HG03460 (cell line): ENCODE results near the gene SMIM12.
A peak's percentile ranks its signal among the peaks of the same experiment; 100 is the strongest.

Experiments used
- ATAC-seq: cut with Tn5 transposase; IDR thresholded peaks from one replicate; pipeline ENCODE4 v1.9.1; 2021; ENCODE audit not compliant: unreplicated experiment

SMIM12 gene

DNA sequence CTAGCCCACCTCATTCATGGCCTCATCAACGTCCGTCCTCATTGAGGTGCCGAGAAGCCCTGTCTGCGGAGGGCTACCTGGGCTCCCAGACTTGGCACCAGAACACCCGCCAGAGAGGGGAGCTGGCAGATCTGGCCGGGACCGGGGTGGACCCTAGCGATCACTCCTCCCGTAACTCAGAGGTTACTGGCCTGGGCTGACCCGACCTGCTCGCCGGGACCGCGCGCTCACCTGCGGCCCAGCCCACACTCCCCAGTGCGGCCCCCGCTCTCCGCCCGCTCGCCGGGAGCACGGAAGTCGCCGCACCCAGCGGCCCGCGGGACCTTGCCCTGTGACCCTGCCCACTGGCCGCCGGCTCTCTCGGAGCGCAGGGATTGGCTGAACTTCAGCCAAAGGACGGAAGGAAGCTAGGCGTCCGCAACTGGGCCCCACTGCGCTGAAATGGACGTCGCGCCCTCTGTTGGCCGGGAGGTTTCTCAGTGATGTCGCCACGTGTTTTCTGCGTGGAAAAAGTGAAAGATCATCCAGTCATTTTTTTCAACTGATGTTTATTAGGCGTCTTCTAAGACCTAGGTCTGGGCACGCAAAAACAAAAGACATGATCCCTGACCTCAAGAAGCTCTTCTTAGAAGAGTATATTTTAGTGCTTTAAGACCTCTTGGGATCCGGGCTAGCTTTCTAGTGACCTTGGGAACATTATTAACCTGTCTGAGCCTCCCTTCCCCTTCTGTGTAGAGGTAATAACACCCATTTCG is at the start of gene SMIM12:
SMIM12 (minus strand) TSS at position 304 of the 755 bp plus-strand sequence. CDS start 3,772 bp downstream, outside the sequence.
- ATAC-seq = peak; percentile 95

DNA sequence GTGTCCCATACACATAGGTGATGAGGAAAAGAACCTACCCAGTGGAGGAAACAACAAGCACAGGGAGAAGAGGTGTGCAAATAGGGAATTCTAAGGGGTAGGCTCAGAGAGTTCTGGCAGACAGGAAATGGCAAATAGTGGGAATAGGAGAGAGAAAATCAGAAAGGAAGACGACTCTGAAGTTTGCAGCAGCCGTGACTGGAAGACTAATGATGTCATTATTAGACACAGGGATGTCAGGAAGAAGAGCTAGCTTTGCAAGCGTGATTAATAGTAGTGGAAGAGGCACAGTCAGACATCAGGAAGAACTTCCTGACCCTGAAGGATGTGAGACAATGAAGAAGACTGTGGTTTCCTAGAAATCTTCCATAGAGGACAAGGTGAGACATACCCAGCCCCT is 48.8 kb upstream of the SMIM12 start:
- no peak for ATAC-seq

DNA sequence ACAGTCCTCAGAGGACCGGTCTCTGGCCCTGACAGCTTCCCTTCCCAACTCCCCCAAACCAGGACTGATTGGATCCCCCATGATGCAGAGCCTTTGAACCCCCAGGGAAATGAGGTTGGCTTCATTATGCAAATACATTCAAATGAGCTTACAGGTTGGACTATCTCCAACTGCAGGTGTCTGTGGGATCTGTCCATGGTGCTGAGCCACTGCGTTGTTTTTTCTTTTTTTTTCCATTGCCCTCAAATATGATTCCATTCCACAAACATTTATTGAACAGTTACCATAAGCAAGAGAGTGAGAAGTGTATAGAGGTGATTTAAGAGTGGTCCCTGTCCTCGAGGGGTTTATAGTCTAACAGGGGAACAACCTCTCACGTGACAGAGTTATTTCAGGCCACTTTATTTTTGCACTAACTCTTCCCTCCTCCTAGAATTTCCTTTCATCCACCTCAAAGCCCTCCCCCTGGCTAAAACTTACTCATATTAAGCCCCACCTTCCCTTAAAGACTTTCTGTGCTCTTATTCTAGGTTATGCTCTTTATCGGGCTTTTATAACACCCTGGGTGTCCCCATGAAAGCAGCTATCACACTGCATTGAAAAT is 48.0 kb upstream of the SMIM12 start:
- no peak for ATAC-seq

- no peak for ATAC-seq
Observed at GRCh38 chr1:34906756-34907155, 47.2 kb upstream of the SMIM12 start.

GRCh38 chr1:34906222-34906621 is 46.7 kb upstream of the SMIM12 start:
- no peak for ATAC-seq

GRCh38 chr1:34905098-34905459 is 45.5 kb upstream of the SMIM12 start:
- no peak for ATAC-seq

- no peak for ATAC-seq
Observed at GRCh38 chr1:34904236-34905097, 44.9 kb upstream of the SMIM12 start.

GRCh38 chr1:34901919-34902318 is 42.4 kb upstream of the SMIM12 start:
- ATAC-seq = no peak

- no peak for ATAC-seq
Observed at GRCh38 chr1:34900775-34901502, 41.4 kb upstream of the SMIM12 start.

GRCh38 chr1:34899906-34900305 is 40.4 kb upstream of the SMIM12 start:
- ATAC-seq = no peak

DNA sequence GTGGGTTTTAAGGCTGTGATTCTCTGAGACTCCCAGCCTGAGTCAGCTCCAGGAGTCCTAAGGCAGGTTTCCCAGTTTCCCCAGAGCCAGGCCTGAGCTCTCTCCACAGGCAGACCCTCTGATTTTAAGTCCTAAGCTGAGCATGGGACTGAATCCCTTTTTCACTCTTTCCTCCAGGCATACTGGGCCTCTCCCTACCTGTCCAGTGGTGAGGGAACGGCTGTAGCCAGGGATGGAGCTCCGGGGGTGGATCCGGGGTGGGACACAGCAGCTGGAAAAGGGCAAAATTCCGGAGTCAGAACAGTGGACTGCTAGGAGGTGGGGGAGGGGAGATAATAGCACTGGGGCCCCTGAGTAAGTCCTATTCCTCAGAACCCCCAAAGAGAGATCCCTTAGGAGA is 39.9 kb upstream of the SMIM12 start:
- no peak for ATAC-seq

DNA sequence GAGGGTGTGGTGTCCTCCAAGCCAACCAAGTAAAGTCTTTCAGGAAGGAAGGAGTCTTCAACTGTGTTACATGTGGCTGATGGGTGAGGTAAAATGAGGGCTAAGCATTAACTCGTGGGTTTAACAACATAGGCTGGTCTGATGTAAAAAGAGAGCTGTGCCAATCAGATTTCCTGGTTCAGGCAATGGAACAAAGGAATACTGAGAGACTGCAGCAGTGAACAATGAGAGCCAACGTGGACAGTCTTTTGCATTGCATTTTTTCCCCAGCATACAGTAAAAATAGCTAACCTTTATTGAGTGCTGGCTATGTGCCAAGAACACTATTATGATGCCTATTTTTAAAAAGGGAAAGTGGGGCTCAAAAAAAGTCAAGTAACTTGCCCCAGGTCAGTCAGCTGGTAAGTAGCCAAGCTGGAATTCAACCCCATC is 38.8 kb upstream of the SMIM12 start:
- no peak for ATAC-seq

DNA sequence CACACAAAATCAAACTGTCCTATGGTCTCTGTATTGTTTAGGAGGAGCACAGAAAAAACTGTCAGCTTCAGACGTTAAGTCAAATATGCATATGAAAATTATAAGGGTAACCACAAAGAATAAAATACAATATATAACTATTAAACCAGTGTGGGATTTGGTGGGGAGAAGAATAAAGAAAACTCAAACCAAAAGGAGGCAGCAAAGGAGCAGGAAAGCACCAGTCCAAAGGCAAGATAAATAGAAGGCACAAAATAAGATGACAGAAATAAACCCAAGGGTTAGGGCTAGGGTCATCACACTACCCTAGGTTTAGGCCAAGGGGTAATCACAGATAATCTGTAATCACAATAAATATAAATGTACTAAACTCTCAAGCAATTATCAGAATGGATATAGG is 37.1 kb upstream of the SMIM12 start:
- ATAC-seq = no peak

DNA sequence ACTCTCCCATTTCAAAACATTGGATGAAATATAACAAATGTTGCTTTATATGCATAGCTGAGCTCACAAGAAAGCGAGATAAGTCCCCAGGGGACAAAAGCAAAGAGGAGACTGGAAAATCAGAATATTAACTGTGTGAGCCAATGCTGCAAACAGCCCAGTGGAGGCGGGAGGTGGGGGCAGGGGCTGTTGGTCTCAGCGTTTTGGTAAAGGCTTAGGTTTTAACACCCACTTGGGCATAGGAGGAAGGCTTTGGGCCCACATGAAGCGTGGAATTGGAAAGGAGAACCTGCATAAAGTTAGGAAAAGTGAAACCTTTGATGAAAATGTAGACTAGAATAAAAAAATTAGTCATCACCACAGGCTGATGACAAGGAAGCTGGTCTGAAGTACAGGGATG is 30.2 kb upstream of the SMIM12 start:
- ATAC-seq = no peak

DNA sequence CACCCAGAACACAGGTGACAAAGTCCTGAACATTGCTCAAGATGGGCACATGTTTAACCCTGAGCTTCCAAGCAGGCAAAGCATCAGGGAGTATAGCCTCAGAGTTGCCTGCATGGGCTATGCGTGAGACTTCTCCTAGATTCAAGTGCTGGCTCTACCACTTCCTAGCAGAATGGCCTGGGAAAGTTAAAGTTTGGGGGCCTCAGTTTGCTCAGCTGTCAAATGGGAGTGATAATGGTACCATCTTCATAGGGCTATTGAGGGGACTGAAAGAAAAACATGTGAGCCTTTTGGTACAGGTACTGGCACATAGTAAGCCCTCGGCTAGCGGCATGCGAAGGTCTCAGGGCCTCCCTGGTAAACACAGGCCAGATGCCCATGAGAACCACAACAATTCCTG is 28.0 kb upstream of the SMIM12 start:
- no peak for ATAC-seq

DNA sequence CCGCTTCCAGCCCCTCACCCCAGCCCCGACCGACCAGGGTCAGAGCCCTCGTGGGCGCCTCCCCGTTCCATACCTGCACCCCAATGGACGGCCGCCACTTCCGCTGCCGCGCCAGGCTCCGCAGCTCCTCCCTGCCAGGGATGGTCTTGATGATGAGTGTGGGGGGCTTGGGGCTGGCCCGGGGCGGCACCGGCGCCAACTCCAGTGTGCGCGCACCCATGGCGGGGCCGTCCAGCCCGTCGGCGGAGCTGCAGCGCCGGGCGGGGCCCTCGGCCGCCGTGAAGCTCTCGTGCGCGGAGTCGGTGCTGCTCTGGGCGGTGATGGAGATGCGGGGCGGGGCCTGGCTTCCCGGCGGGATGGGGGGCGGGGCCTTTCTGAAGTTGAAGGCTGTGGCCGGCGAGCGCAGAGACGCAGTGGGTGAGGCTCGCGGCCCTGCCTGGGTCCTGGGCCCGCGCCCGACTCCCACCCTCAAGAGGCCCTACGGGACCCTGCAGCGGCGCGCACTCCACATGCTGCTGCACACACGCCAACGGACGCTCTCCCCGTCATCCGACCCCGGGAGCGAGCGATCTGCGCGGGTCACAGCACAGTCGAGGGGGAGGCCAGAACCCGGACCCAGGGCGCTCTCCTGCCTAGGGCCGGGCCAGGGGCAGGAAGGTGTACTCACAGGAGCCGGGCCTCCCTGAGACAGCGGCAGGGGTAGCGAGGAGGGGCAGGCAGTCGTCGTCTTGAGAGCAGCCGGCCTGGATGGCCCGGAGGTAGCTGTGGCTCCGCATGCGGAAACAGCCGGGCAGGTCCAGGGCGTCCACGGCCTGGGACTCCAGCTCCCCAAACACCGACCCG is 26.1 kb upstream of the SMIM12 start:
- ATAC-seq = no peak

GRCh38 chr1:34884961-34885360 is 25.4 kb upstream of the SMIM12 start:
- no peak for ATAC-seq

DNA sequence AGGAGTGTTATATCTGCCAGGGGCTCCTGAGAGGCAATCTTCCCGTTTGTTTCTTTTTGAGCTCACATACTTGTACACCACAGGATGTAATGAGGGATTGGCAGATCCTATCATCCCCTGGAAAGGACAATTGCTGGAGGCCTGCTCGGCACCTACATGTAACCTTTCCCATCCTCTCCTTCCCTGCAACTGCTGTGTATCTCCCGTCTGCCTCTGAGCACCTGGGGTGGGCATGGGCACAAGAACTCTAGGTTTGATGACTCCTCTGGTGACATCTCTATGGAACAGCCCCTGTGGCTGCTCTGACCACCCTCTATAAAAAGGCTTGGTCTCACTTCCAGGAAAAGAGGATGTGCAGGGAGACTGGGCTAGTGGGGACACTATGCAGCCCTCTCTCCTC is 25.0 kb upstream of the SMIM12 start:
- ATAC-seq = no peak

GRCh38 chr1:34879230-34879629 is 19.7 kb upstream of the SMIM12 start:
- ATAC-seq = no peak

DNA sequence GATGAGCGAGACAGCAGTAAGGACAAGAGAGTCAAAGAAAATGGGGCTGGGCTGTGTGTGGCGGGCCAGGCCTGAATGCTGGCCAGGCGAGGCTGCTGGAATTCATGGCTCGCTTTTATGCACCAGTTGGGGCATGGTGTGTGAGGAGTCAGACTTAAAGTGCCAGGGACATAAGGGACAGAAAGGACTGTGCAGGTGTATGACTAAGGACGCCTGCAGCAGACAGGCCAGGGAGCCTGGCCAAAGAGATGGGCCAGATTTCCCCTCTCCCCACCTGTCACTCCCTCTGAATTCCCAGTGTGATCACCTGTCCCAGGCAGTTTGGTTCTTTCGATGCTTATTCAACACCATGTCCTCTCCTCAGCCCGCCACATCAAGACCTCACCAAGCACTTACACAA is 16.9 kb upstream of the SMIM12 start:
- no peak for ATAC-seq
